GM19023 (cell line): ENCODE measurements around the gene GCK.
"Not testable (repeated sequence)": the region's sequence is repeated elsewhere in the genome, so short reads cannot be mapped to it uniquely, and the experiment has no call there.

Experiments
- ATAC-seq: cut with Tn5 transposase; IDR thresholded peaks from one replicate; pipeline ENCODE4 v1.9.1; 2021; ENCODE audit warnings: mild to moderate bottlenecking, moderate library complexity; ENCODE audit not compliant: unreplicated experiment

GCK gene

DNA sequence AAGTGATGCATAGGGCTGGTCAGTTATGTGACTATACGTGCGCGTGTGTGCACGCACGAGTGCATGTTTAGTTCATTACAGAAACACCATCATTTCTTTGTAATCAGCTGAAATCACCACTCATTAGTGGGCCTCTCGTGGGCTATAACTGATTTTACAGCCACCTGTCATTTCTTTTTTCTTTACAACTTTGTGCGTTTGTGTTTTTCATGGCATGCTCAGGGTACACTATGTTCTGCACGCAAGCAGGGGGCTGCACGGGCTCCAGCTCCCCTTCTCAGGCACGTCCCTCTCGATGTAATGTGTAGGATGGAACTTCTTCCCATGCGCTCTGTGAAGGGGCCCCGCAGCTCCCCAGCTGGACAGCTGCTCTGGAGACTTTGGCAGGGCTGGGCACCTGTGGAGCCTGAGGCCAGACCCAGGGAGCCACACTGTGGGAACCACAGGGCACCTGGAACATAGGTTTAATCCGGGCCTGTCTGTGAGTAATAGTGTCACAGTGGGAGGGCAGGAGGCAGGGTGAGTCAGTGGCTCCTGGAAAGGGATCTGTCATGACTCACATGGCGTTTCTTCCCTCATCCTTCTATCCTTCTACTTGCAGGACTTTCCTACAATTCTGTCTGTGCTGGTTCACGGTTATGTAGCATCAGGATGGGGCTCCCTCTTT lies 4.9 kb downstream of the GCK start:
- ATAC-seq: no peak

DNA sequence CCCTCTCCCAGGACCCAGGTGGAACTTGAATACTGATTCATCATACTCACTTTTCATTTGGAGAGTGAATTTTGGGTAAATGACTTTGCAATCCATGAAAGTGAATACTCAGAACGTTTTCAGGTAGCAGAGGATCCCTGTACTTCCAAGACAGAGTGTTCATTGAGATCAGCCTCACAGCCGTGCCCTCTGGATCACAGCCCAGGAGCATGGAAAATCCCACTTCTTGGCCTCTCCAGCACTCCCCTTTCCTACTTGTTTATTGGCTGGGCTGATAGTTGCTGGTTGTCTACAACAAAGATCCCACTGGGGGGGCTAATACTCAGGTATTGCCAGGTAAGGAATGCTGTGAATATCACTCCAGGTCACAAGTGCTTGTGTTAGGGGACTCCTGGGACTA lies 5.9 kb downstream of the GCK start:
- ATAC-seq: no peak

DNA sequence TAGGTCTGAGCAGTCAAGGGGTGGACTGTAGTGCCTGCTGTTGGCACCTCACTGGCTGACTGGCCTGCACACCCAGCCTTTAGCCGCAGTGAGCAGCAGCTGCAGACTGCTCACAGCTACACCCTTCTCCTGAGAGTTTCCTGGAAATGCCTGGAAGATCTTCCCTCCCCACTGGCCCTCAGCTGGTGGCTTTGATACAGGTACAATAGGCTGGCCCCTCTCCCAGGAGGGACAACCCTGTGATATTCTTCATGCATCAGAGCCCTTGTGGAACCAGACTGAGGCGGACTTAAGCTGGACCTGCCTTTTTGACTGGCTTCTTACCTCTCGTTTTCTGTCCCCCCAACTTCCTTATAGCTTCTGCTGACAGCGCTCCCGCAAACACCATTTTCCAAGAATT lies 6.4 kb downstream of the GCK start:
- ATAC-seq: no peak

GRCh38 chr7:44180631-44181030 lies 8.6 kb downstream of the GCK start:
- ATAC-seq: no peak

DNA sequence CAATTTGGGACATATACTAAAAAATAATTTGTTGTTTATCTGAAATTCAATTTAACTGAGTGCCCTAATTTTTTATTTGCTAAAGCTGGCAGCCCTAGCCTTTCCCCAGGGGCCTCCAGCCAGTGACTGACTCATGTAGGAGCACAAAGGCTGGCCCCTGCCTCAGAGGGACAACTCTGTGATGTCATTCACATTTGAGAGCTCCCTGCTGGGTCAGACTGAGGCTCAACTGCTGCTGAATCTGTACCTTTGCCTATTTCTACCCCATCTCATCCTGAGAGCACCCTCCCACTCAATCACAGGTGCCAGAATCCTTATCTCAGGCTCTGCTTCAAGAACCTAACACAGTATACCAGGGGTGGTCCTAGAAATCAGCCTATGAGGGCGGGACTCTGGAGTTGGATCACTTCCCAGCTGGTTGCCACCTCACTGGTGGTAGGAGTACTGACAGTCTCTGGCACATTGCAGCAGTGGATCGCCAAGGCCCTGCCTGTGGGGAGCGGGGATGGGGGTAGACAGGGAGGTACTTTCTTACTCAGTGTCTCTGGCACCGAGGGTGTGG lies 11.6 kb downstream of the GCK start:
- no peak for ATAC-seq

- ATAC-seq: no peak
These were observed 12.8 kb downstream of the GCK start for GRCh38 chr7:44176486-44176885.

DNA sequence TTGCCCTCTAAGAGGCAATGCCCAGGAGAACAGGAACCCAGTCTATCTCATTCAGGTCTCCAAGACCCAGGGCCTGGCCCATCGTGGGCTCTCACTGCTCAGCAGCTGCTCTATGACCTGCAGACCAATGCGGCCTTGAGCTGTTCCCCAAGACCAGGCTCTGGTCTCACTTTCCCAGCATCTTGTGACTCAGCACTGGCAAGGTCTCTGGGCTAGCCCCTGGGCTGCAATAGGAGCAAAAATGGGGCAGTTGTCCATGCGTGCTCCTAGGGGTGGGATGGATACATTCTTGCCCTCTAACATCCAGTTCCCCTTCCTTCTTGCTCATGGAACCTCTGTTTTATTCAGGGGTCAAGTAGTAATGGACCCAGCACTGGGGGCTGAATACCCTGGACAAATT lies 13.5 kb downstream of the GCK start:
- ATAC-seq: no peak

- ATAC-seq: not testable (repeated sequence)
These were observed 14.6 kb downstream of the GCK start for GRCh38 chr7:44174694-44174948.

GRCh38 chr7:44173911-44174693 lies 15.1 kb downstream of the GCK start:
- ATAC-seq: no peak

DNA sequence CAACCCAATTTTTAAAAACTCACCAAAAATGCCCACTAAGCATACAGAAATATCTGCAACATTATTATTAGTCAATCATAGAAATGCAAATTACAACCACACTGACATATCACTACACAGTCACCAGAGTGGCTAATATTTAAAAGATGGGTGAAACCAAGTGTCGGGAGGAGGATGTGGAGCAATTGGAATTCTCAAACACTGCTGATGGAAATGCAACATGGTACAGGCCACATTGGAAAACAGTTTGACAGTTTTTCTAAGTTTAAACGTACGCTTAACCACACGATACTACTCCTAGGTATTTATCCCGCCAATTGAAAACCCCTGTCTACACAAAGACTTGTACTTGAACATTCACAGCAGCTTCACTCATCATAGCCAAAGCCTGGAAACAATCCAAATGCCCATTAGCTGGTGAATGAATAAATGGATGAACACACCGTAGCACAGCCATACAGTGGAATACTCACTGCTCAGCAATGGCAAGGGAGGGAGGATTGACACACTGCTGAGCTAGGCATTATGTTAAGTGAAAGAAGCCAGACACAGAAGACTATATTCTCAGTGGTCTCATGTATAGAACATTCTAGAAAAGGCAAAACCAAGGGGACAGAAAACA lies 16.3 kb downstream of the GCK start:
- no peak for ATAC-seq

DNA sequence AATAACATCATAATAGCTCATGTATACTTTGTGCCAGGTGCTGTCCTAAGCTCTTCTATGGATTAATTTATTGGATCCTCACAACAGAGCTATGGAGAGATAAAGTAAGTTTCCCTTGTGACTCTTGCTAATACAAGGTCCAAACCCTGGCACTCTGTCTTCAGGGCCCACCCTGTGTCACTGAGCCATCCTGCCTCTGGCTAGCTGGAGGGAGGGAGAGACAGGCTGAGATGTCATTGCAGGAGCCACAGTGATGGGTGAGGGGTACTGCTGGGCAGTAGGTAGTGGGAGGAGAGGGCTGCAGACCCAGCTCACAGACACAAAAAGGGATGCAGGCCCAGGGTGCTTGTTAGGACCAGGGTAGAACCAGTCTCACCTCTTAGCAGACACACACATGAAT lies 16.9 kb downstream of the GCK start:
- ATAC-seq: no peak

- ATAC-seq: not testable (repeated sequence)
These were observed 17.3 kb downstream of the GCK start for GRCh38 chr7:44171901-44172300.

- no peak for ATAC-seq
These were observed 21.3 kb downstream of the GCK start for GRCh38 chr7:44167920-44168319.

DNA sequence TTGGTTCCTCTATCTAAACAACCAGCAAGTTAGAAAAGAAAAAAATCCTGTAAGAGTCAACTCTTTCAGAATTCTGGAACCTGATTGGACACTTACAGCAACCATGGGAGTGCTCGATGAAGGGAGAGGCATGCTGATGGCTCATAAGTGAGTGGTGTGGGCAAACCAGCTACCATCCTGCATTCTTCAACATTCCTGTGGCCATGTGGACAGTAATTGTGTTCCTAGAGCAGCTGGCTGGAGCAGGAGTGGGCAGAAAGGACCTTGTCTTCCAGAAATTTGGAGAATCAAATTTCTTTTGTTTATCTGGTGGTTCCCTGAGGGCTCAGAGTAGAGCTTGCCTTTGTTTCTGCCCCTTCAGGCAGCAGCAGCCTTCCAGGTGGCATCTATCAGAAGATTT lies 25.6 kb downstream of the GCK start:
- ATAC-seq: no peak

- ATAC-seq: no peak
These were observed 26.3 kb downstream of the GCK start for GRCh38 chr7:44162785-44163395.

DNA sequence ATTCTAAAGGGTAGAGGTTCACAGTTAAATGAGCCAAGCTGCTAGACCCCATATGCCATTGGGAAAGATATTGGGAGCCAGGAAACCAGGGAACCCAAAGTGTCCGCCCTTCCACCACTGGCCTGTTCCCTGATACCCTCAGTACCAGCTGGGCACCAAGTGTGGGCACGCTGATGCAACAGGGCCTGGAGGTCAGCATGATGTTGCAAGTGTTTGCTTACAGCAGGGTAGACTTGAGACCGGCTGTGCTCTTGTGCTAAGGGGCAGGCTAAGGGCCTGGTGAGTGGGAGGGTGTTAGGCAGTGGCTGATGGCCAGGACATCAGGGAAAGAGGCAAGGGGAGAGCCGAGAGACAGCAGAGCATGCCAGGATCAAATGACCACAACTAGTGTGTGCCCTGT lies 27.1 kb downstream of the GCK start:
- ATAC-seq: no peak

DNA sequence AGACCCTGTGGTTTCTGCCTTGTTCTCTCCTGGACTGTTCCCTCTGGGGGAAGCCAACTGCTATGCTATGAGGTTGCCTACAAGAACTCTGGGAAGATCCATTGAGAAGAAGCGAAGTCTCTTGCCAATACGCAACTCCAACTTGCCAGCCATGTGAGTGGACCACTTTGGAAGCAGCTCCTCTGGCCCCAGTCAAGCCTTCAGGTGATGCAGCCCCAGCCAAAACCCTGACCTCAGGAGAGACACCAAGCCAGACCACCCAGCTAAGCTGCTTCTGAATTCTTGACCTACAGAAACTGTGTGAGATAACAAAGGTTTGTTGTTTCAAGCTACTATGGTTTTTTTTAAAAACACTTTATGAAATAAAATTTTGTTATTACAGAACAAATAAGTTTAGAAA lies 27.9 kb downstream of the GCK start:
- no peak for ATAC-seq

DNA sequence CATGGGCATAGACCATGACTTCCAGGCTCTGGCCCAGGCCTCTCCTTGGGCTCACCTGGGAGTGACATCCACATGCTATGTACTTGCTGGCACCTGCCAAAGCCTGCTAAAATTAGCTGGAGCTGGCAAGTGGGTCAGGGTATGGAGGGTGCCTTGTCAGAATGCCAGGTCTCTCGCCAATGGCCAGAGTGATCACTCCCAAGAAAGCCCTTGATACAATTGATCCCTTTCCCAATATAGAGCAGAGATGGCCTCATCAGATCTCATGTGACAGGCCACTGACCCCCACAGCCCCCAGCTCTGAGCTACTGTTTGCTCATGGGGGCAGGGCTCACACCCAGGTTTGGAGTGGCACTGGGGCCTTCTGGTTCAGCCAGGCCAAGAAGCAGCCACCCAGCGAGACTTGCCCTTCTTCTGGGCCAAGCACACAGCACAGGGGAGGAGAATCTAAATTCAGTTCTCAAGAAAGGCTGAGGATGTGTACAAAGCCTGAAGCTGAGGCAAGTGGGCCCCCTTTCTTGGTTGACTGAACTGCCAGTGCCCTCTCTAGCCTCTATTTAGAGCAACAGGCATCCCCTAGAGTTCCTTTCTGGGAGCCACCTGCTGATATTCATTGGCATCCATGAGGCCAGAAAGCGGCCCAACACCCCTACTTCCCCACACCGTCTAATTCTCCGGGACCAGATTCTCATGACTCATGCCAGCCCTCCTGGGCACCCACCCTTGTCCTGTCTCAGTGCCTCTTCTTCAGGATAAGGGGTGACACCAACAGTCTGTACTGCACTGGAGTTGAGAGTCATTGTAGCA lies 29.2 kb downstream of the GCK start:
- no peak for ATAC-seq

GRCh38 chr7:44158873-44159631 lies 30.2 kb downstream of the GCK start:
- no peak for ATAC-seq
